SK-MEL-5 (cell line): Measurements from ENCODE around the gene CCT7. TPM values are rescaled to one million over a fixed set of nuclear protein-coding genes. Genes with fewer than 3 reads are reported as not detected.

ENCODE experiments used
- DNase-seq: peaks from one replicate; pipeline ENCODE4 v3.0.0-alpha.2; 2016; ENCODE audit warnings: low read depth, low spot score
- in situ Hi-C: cut with HindIII; loops from 2 replicates; pipeline ENCODE4 v1.10.0; 2016; ENCODE audit warnings: low sequenced_read_pairs, high pct_unique_total_duplicates, low pct_unique_long_range_greater_than_20kb
- total RNA-seq: library from RNA; depleted of rRNA; stranded (reverse); fragments of >200 nt; shearing (Covaris generic); gene quantifications from 2 replicates; pipeline ENCODE4 v1.2.3, GENCODE V29; 2014

CCT7 gene
- total RNA-seq, 1 experiment from 2014 or later = 775 TPM

GRCh38 chr2:73217826-73218225 is 16.3 kb upstream of the CCT7 start:
- no peak for DNase-seq
- in situ Hi-C loops = no loop called here

DNA sequence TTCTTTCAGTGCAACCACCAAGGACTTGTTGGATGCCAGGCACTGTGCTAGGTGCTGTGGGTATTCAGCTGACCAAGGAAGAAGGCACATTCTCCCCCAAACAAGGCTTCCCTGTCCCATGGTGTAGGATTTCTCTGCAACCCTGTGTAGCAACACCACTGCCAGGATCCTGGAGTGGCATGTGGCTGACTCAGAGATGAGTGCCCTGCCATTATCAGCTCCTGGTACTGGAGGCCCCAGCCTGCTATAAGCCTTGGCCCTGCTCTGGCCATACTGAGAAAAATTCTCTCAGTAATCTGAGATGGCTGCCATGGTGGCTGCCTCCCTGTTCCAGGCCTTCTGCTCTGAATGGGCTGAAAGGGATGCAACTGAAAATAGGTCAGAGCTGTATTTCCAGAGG is 15.8 kb upstream of the CCT7 start:
- DNase-seq = no peak

GRCh38 chr2:73223821-73224220 is 10.3 kb upstream of the CCT7 start:
- in situ Hi-C loops = no loop called here

More for the DNA sequence above, 15.8 kb upstream of the CCT7 start:
- in situ Hi-C loops = no loop called here

DNA sequence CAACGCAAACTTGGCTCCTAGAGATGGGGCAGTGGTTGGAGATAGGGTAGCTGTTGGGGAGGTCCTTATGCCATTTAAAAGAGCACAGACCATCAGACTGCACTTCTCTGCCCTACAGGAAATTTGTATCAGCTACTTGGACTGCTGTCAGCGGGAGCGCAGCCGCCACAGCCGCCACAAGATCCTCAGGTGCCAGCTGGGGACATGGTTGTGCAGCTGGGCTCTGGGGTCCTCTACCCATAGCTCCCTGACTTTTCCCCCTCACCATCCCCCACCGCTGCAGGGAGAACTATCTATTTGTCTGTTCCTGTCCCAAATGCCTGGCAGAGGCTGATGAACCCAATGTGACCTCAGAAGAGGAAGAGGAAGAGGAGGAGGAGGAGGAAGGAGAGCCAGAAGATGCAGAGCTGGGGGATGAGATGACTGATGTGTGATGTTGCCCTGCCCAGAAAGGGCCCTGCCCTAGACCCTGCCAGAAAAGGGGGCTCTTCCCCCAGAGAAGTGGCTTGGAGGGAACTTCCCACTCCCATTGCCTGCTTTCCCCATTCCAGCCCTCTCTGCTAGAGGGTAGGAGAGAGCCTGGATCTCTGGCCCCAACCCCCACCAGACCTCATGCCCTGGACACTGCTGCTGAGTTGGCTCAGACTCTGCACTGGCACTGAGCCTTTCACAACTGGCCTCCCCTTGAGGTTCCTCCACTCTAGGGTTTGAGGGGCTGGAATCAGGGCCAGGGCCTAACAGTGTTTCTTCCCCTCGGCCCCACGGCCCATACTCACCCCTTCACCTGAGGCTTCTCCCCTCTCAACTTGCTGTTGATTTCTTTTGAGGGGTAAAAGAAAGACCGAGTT is 8.4 kb upstream of the CCT7 start:
- no peak for DNase-seq
- in situ Hi-C loops = no loop called here

More at GRCh38 chr2:73223821-73224220, 10.3 kb upstream of the CCT7 start:
- no peak for DNase-seq

DNA sequence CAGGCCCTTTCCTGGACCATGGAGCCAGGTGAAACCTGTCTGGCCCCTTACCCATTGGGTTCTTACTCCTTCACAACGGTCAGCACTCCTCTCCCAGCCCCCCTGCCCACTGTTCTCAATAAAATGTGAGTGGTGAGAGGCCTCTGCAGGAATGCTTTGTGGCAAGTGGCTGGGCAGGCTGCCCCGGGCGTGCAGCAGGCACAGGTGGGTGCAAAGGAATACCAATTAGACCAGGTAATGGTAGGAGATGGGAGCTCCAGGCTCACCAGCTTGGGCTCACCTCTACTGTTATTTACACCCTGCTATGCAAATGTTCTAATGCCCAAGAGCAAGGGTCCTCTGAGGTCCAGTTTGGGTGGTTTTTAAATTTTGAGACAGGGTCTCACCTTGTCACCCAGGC is 7.0 kb upstream of the CCT7 start:
- DNase-seq = no peak
- in situ Hi-C loops = no loop called here

DNA sequence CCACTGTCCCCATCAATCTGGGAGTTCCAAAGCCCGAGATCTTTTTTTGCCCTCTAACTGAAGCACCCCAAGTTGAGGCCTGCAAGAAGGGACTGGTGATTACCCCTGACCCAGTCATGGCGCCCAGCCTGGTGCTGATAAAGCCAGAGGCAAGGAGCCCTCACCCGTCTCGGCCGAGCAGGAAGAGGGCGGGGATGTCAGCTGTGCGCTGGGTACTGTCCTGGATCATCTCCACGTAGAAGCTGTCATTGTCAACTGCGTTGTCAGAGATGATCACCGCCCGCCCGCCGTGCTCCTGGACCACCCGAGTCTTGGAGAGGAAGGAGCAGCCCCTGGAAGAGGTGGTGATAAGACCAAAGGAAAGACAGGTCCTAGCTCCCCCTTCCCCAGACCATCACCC is 5.5 kb upstream of the CCT7 start:
- in situ Hi-C loops = no loop called here
- no peak for DNase-seq

DNA sequence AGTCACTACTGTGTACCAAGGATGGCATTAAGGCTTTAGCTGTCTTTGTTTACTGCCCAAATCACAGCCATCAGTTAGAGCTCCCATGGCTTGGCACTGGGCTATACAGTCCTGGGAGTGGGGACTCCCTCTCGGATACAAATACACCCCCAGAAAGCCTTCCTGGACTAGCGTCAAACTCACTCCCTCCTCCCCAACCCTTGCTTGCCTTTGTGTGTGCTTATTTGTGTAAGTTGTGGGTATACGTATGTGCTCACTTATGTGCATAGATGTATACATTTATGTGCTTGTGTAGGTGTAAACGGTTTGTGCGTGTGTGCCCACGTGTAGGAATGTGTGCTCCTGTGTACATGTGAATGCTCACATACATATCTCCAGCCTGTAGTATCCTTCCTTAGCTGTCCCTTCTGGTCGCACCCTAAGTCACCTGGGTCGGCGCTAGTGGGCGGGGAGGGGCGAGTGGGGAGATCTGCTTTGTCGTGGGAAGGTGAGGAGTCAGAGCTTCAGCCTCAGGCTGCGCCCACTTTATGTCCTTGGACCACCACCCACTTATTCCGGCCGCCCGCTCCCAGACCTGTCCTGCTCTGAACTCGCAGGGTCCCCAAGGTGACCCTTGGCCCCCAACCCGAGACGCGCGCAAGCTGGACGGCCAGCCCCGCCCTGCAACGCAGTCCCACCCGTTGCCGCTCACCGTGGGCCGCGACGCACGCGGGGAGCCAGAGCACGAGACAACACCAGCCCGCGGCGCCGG is 1.5 kb upstream of the CCT7 start:
- in situ Hi-C loops = no loop called here
- DNase-seq = no peak

DNA sequence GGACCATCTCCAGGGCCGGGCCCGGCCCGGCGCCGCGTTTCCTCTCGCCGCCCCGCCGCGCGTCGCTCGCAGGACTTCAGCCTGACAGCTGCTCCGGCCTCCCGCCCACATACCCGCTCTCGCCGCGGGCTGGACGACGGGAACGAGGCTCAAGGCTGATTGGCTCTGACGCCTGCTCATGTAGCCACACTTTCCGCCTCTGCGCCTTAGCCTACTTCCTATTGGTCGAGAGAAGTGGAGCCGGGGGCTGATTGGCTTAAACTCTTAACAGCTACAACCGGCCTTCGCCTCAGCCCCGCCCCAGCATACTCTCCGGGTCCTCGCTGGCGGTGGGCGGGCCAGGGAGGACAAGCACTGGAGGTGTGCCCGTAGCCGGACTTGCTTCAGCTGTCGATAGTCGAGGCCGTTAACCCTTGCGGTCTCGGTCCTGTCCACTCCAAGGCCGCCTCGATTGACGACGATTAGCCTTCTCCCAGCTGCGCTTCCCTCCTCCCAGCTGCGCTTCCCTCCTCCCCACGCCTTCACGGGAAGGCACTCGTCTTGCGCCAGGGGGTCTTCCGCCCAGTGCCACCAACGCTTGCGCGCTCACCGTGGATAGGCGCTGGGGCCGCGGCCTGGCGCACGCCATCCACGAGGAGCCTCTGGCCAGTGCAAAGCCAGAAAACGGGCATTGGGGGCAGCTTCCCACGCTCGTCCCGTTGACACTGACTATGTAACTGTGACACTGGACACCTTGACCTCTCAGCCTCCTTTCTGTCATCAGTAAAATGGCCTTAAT is 765 bp upstream of the CCT7 start, which contains the start of gene PRADC1:
TSS of gene PRADC1 (minus strand) at position 86 of the 778 bp plus-strand sequence. CDS start at position 7, 79 bp downstream.
- DNase-seq = peak; percentile 100
- in situ Hi-C loops = no loop called here

DNA sequence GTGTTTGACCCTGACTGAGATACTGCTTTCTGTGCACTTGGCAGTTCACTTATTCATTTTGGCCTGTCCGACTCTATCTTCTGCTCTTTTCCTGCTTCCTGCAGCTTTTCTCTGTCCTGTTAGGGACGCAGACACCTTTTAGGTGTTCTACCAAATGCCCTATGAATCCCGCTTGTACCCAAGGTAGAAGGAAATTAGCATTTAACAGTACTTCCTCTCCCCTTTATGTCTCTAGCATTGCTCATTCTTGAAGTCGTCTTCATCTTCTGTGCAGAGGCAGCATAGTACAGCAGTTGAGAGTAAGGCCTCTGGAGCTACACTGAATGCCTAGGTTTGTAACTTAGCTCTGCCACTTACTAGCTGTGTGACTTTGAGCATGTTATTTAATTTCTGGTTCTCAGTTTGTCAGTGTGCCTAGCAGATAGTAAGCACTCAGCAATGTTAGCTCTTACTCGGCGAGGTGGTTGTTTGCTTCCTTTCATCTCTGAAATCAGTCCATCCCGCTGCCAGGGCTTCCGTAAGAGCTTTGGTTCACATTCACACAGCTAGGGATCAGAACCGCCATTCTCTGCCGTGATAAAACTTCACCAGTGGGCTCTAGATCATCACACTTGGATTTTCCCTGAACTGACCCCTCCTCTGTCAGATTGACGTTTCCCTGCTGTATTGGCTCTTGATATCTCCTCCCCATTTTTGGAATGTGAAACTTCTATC is 1.4 kb downstream of the CCT7 start:
- no peak for DNase-seq
- in situ Hi-C loops = no loop called here

DNA sequence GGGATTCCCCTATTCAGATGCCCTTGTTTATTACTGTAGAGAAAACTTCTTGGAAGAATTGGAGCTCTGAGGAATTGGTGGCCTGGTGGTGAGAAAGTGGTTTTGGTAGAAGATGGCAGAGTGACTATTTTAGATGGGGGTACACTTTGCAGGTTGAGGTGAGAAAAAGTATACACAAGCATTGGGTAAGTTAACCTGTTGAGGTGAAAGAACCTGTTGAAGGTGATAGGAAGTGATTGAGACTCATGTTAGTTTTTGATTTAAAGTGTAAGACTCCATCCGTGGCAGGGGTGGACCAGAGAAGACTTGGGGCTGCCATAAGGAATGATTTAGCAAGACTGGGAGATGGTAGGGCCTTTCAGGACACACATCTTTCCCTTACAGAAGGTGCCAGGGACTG is 3.1 kb downstream of the CCT7 start:
- in situ Hi-C loops = no loop called here
- no peak for DNase-seq

- DNase-seq = no peak
- in situ Hi-C loops = no loop called here
Measured at GRCh38 chr2:73238149-73238548, 4.0 kb downstream of the CCT7 start.

DNA sequence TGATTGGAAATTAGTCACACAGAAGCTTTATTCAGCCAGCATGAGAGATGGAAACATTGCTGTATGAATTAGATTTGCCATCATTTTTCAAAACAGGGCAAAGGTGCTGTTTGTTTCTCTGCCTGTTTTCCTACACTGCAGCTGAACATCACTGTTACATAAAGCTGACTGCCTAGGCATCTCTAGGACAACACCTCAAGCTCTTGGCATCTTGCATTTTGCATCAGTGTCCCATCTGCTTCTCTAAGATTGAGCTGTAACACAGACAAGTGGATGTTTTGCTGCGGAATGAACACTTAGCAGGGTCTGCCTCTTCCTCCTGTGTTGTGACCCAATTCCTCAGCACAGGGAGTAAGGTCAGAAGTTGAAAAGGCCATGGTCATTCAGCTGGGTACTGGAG is 4.9 kb downstream of the CCT7 start:
- DNase-seq = no peak

DNA sequence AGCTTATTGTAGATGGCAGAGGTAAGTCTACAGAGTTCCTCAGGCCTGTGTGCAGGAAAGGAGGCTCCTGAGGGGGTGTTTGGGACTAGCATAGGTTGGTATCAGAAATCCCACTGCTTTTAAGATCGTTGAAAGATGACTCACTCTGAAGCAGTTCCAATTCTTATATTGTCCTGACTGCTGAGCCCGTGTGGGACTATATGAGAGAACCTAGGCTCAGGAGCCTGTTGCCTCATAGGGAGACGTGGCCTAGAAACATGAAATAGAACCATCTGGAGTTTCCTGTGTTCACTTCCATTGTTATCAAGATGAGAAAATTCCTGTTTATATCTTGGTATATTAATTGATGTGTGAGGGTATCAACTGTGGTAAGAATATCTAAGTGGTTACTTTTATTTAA is 5.7 kb downstream of the CCT7 start:
- in situ Hi-C loops = no loop called here
- no peak for DNase-seq

More for the DNA sequence above, 4.9 kb downstream of the CCT7 start:
- in situ Hi-C loops = no loop called here

DNA sequence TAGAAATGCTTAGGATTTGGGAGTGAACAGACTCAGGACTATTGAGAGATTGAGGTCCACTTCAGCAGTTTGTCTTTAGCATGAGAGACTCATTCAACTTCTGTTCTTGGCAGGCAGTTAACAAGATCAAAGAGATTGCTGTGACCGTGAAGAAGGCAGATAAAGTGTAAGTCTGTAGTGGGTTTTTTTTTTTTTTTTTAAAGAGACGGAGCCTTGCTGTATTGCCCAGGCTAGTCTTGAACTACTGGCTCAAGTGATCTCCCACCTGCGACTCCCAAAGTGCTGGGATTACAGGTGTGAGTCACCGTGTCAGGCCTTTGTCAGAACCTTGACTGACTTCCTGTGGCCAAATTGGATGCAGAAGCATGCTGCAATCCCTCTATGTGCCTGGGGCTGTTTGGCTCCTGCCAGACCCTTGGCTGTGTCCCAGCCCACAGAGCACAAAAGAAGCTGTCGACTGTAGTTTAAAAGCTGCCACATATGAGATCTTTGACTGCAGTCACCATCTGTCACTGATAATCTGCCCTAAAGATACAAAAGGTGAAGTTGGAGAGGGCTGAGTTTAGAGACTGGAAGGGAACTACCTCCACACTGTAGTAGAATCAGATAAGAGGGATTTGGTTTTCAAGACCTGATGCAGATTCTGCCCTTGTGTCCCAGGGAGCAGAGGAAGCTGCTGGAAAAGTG is 9.9 kb downstream of the CCT7 start:
- in situ Hi-C loops = no loop called here
- DNase-seq = peak; percentile 45

GRCh38 chr2:73244580-73244979 is 10.5 kb downstream of the CCT7 start:
- in situ Hi-C loops = no loop called here
- no peak for DNase-seq

- in situ Hi-C loops = no loop called here
- DNase-seq = no peak
Measured at GRCh38 chr2:73246850-73247249, 12.7 kb downstream of the CCT7 start.

- DNase-seq = no peak
- in situ Hi-C loops = no loop called here
Measured at GRCh38 chr2:73249636-73250035, 15.5 kb downstream of the CCT7 start.
